Bronchial epithelial cell (primary cell): ENCODE data around the gene DHX40. TPM values are rescaled to one million over a fixed set of nuclear protein-coding genes. Genes with fewer than 3 reads are reported as not detected.
"Not testable (repeated sequence)": the region's sequence is repeated elsewhere in the genome, so short reads cannot be mapped to it uniquely, and the experiment has no call there.

Source experiments
- DNase-seq: peaks from one replicate; pipeline ENCODE4 v3.0.0-alpha.2; 2010; ENCODE audit warnings: low read depth
- FAIRE-seq: peaks from 2 replicates; lab custom pipeline; 2011; peaks lifted over from hg19 to GRCh38; lab: Jason Lieb, UNC
- H3K27me3 ChIP-seq: 2 replicates; pipeline ENCODE4 v1.5.1; 2011; ENCODE audit warnings: low read length; ENCODE audit not compliant: control insufficient read depth, insufficient read depth
- H3K36me3 ChIP-seq: 2 replicates; pipeline ENCODE4 v1.5.1; 2011; ENCODE audit warnings: low read length; ENCODE audit not compliant: control insufficient read depth, insufficient read depth
- H3K4me3 ChIP-seq: 2 replicates; pipeline ENCODE4 v1.5.1; 2011; ENCODE audit warnings: mild to moderate bottlenecking, low read depth, low read length, control low read depth
- total RNA-seq: library from RNA; depleted of rRNA; stranded (reverse); fragments of >200 nt; gene quantifications from 2 replicates; pipeline ENCODE4 v1.2.1, GENCODE V29; 2014
- TF ChIP-seq, protein P1 (sequence below): IDR thresholded peaks from 2 replicates; pipeline ENCODE4 v1.5.1; 2011; ENCODE audit warnings: mild to moderate bottlenecking, moderate library complexity, low read length, control low read depth, inconsistent platforms; ENCODE audit not compliant: insufficient read depth, severe bottlenecking

The DHX40 gene
- total RNA-seq, 1 donor from 2014 or later: 37.6 TPM

DNA sequence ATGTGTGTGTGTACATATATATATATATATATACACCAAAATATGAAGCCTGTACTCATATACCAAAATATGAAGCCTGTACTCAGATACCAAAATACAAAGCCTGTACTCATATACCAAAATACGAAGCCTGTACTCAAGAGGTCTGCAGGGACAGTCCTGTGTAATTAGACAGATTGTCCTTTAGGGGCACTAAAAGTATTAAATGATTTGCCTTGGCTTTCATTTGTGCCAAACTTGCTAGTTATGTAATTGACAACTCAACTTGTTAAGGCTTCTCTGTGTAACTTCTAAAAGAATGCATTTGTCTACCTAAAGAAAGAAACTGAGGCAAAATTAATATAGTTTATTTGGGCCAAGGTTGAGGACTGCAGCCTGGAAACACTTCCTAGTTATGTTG lies 30.8 kb upstream of the DHX40 start:
- DNase-seq (no peak), FAIRE-seq (no peak)
- H3K27me3 ChIP-seq: no peaks in the 10 kb centered on the region

DNA sequence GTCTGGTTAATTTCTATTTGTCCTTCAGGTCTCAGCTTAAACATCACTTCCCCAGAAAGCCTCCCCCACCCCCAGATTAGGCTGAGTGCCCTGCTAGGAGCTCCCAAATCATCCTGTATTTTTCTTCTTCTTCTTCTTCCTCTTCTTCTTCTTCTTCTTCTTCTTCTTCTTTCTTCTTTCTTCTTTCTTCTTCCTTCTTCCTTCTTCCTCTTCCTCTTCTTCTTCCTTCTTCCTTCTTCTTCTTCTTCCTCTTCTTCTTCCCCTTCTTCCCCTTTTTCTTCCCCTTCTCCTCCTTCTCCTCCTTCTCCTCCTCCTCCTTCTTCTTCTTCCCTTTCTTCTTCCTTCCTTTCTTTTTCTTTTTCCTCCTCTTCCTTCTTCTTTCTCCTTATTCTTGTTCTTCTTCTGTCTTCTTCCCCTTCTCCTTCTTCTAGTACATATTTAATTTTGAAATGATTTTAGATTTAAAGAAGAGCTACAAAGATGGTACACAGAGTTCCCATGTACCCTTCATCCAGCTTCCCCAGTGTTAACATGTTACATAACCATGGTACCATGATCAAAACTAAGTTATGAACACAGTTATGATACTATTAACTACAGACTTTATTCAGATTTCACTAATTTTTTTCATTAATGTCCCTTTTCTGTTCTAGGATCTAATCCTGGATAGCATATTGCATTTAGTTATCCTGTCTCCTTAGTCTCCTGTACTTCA lies 27.1 kb upstream of the DHX40 start:
- no peaks in the 10 kb centered on the region for H3K27me3 ChIP-seq
- H3K4me3 ChIP-seq: no peak overlapping the region
- no peaks in the 10 kb centered on the region for H3K36me3 ChIP-seq
- TF ChIP-seq, protein P1, sequence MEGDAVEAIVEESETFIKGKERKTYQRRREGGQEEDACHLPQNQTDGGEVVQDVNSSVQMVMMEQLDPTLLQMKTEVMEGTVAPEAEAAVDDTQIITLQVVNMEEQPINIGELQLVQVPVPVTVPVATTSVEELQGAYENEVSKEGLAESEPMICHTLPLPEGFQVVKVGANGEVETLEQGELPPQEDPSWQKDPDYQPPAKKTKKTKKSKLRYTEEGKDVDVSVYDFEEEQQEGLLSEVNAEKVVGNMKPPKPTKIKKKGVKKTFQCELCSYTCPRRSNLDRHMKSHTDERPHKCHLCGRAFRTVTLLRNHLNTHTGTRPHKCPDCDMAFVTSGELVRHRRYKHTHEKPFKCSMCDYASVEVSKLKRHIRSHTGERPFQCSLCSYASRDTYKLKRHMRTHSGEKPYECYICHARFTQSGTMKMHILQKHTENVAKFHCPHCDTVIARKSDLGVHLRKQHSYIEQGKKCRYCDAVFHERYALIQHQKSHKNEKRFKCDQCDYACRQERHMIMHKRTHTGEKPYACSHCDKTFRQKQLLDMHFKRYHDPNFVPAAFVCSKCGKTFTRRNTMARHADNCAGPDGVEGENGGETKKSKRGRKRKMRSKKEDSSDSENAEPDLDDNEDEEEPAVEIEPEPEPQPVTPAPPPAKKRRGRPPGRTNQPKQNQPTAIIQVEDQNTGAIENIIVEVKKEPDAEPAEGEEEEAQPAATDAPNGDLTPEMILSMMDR: no peak
- FAIRE-seq (no peak), DNase-seq (no peak)

More for the DNA sequence above, 30.8 kb upstream of the DHX40 start:
- Histone ChIP-seq H3K4me3 (no peak overlapping the region), H3K36me3 (no peaks in the 10 kb centered on the region)
- TF ChIP-seq, protein P1: no peak

DNA sequence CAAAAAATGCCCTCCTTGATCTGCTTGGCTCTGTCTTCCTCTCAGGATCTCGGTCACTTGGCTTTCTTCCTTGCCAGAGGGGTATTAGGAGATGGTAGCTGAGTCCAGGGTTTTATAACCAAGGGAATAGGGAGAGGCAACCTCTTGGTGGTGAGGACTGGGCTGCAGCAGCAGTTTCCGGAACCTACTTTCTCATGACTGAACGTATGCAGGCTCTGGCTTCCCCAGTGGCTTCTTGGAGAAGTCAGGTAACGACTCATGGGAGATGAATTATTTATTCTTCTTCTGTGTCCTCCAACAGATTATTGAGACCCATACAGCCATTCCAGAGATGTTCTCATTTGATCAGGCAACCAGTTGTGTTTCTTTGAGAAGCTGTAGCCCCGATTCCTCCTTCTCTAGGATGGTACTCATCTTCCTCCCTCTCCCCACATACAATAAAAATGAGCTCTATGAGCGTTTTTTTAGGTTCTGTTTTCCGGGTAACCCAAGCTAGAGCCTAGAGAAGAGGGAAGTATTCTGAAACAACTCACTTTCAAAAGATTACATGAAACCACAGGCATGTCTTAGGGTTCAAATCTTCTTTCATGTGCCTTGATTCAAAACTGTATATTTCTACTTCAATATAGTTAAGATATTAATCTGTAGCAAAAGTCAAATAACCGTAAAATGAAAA lies 22.3 kb upstream of the DHX40 start:
- Histone ChIP-seq H3K27me3 (no peaks in the 10 kb centered on the region), H3K36me3 (no peaks in the 10 kb centered on the region), H3K4me3 (no peak overlapping the region)
- FAIRE-seq (no peak), DNase-seq (no peak)
- TF ChIP-seq, protein P1: no peak

DNA sequence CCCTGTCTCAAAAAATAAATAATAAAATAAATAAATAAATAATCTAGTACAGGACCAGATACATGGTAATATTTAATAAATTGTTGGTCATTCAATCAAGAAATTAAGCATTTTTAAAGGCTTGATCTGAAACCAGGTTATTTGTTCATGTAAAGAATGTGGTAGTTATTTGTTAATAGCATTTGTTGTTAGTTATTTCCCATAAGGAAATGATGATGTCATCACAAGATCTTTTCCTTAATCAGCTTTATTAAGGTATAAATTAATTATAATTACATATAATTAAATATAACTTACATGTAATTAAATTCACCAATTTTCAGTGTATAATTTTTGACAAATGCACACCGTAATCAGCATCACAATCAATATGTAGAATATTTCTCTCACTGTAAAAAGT lies 19.5 kb upstream of the DHX40 start:
- H3K27me3 ChIP-seq: no peaks in the 10 kb centered on the region
- no peaks in the 10 kb centered on the region for H3K36me3 ChIP-seq
- no peak for DNase-seq
- TF ChIP-seq, protein P1: no peak
- FAIRE-seq: no peak
- H3K4me3 ChIP-seq: no peak overlapping the region

DNA sequence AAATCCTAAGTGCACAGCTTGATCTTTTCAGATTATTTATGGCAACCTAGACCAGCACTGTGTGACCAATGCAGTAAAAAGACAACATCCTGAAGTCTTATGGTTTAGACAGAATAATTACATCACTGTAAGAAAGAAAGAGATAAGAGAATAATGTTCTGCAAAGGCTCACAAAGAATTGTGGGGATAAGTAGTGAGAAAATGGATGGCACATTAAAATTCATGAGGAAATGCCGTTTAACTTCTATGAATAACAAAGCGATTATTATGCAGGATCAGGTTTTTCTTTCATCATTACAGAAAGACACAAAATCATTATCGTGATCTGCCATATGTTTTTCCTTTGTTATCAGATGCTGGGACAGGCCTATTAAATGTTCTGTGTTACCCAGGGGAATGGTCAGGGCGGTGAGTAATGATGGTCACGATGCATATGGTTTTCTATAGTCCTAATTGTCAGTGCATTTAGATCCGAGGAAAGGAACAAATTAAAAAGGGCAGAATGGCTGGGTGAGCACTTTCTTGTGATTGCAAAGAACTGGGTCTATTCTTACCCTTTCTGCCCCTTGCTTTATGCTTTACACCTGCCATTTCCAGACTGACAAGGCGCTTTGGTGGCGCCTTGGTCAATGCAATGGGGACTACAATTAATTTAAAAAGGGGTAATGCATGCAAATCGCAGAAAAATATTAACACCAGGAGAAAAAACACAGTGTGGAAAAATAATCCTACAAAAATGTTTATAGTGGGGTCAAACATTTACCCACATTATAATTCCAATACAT lies 18.1 kb upstream of the DHX40 start:
- H3K27me3 ChIP-seq: no peaks in the 10 kb centered on the region
- no peak for FAIRE-seq
- H3K36me3 ChIP-seq: no peaks in the 10 kb centered on the region
- no peak overlapping the region for H3K4me3 ChIP-seq
- TF ChIP-seq, protein P1: no peak
- no peak for DNase-seq

DNA sequence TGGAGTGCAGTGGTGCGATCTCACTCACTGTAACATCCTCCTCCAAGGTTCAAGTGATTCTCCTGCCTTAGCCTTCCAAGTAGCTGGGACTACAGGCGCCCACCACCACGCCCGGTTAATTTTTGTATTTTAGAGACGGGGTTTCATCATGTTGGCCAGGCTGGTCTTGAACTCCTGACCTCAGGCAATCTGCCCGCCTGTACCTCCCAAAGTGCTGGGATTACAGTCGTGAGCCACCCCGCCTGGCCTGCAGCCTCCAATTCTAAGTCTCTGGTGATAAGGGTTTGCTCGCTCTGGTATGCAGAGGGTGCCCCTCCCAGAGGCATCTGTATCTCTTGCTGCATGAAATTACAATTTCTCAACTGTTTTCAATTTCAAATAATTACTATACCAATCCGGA lies 16.4 kb upstream of the DHX40 start:
- H3K36me3 ChIP-seq, FAIRE-seq, H3K4me3 ChIP-seq, DNase-seq, H3K27me3 ChIP-seq: not testable (repeated sequence)
